Body of pancreas (tissue), 4 donors: ENCODE results near the gene DCTN2.
A peak's percentile ranks its signal among the peaks of the same experiment; 100 is the strongest.

Experiments
- CTCF ChIP-seq, 7 experiments: fragments of 450-650 bp in 4 of 7; fragments of 200-600 bp in 3 of 7; sonication (generic) in 3 of 7; IDR thresholded peaks; one replicate each; pipeline ENCODE4 v1.5.1; 2016 to 2019; ENCODE audit warnings: antibody characterized with exemption in 7 of 7
- POLR2A ChIP-seq, 3 donors: fragments of 450-650 bp; IDR thresholded peaks; one replicate each; pipeline ENCODE4 v1.6.1; 2016; ENCODE audit warnings: antibody characterized with exemption in 3 of 3, mild to moderate bottlenecking in 2 of 3

- peak in 2 of 7 experiments; percentile 8 to 11 for TF ChIP-seq CTCF (IDR thresholded peaks at IDR 0.05)
- no peak for TF ChIP-seq POLR2A (IDR thresholded peaks at IDR 0.05)
Measured at GRCh38 chr12:57522887-57523705, 23.9 kb downstream of the DCTN2 start.
